Hepatocyte (in vitro differentiated cells): ENCODE measurements around the gene MKI67.

Experiments
- EZH2 ChIP-seq: fragments of 200-600 bp; sonication (generic); IDR thresholded peaks from 2 replicates; pipeline ENCODE4 v1.6.1; 2016; ENCODE audit warnings: antibody characterized with exemption, mild to moderate bottlenecking, borderline replicate concordance
- EZH2phosphoT487 ChIP-seq: fragments of 200-600 bp; sonication (generic); IDR thresholded peaks from one replicate; pipeline ENCODE4 v1.6.1; 2018; ENCODE audit warnings: antibody characterized with exemption, mild to moderate bottlenecking, low read depth, moderate library complexity; ENCODE audit not compliant: unreplicated experiment, severe bottlenecking
- TF ChIP-seq, protein P1 (sequence below): fragments of 200-600 bp; sonication (generic); IDR thresholded peaks from 2 replicates; pipeline ENCODE4 v1.5.1; 2016; ENCODE audit warnings: antibody characterized with exemption, mild to moderate bottlenecking; ENCODE audit not compliant: poor library complexity

DNA sequence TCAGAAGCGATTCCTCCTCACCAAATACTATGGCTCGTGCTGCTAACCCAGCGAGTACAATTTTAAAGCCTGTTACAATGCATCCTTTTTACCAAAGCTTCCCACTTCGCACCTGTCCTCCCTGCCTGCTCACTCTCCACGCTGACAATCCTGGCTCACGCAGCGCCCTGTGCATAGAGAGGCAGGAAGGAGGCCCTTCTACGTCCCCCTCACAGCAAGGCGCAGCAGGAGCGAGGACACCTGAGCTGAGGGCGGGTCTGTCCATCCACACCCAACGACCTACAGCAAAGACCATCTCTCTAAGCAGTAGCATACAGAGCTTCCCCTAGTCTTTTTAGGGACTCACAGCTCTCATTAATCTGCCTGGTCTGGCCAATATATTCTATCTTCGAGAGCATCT is 46.0 kb downstream of the MKI67 start:
- TF ChIP-seq, protein P1, sequence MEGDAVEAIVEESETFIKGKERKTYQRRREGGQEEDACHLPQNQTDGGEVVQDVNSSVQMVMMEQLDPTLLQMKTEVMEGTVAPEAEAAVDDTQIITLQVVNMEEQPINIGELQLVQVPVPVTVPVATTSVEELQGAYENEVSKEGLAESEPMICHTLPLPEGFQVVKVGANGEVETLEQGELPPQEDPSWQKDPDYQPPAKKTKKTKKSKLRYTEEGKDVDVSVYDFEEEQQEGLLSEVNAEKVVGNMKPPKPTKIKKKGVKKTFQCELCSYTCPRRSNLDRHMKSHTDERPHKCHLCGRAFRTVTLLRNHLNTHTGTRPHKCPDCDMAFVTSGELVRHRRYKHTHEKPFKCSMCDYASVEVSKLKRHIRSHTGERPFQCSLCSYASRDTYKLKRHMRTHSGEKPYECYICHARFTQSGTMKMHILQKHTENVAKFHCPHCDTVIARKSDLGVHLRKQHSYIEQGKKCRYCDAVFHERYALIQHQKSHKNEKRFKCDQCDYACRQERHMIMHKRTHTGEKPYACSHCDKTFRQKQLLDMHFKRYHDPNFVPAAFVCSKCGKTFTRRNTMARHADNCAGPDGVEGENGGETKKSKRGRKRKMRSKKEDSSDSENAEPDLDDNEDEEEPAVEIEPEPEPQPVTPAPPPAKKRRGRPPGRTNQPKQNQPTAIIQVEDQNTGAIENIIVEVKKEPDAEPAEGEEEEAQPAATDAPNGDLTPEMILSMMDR: no peak
- TF ChIP-seq EZH2 (no peak), EZH2phosphoT487 (no peak)
